ENCODE data around the gene PRICKLE1. TPM values are rescaled to one million over a fixed set of nuclear protein-coding genes. Genes with fewer than 3 reads are reported as not detected.
A peak's percentile ranks its signal among the peaks of the same experiment; 100 is the strongest.

Gene PRICKLE1
- total RNA-seq, 2 experiments from 2014 or later = 0.19 TPM; not detected in 1

- no TSS peak for BruUV-seq (replicated peaks)
- Histone ChIP-seq H2AFZ (ENCODE audit: low read length) (no peak overlapping the region), H3K36me3 (ENCODE audit: insufficient read depth, low read length) (no peaks in the 10 kb centered on the region), H4K20me1 (ENCODE audit: insufficient read depth, low read length) (no peaks in the 10 kb centered on the region), H3K27ac (ENCODE audit: low read depth, low read length, poor library complexity, severe bottlenecking) (no peak overlapping the region), H3K9me2 (ENCODE audit: insufficient read depth, low read length) (no peaks in the 10 kb centered on the region), H3K9me3 (ENCODE audit: low read length) (no peaks in the 10 kb centered on the region), H3K4me1 (ENCODE audit: insufficient read depth, low read length, poor library complexity, severe bottlenecking) (peaks cover 15% of the 10 kb centered on the region), H3K4me3 (ENCODE audit: low read depth, low read length, poor library complexity, severe bottlenecking) (peak overlapping the region; percentile 56), H3K79me2 (ENCODE audit: insufficient read depth, low read depth, low read length) (no peaks in the 10 kb centered on the region), H3K4me2 (ENCODE audit: low read length) (peak overlapping the region; percentile 83)
- TF ChIP-seq EZH2phosphoT487 (IDR thresholded peaks at IDR 0.05; ENCODE audit: borderline replicate concordance, low read depth, low read length) = no peak
- TF ChIP-seq CTCF (conservative IDR thresholded peaks at IDR 0.05; ENCODE audit: low read length) = peak; percentile 39
- intact Hi-C loops (cut with micrococcal nuclease; ENCODE audit: unreplicated experiment) = no loop called here
- peak; percentile 11 for DNase-seq (ENCODE audit: low spot score)
- POLR2A ChIA-PET = no interaction called here
- CTCF ChIA-PET (ENCODE audit: unreplicated experiment) = no interaction called here
Measured at GRCh38 chr12:42588524-42589464, 752 bp downstream of the PRICKLE1 start.

GRCh38 chr12:42587601-42588523, 1.7 kb downstream of the PRICKLE1 start:
- Histone ChIP-seq H3K79me2 (ENCODE audit: insufficient read depth, low read depth, low read length) (no peaks in the 10 kb centered on the region), H3K9me3 (ENCODE audit: low read length) (no peaks in the 10 kb centered on the region), H3K4me1 (ENCODE audit: insufficient read depth, low read length, poor library complexity, severe bottlenecking) (peaks cover 15% of the 10 kb centered on the region), H3K9me2 (ENCODE audit: insufficient read depth, low read length) (no peaks in the 10 kb centered on the region), H3K4me3 (ENCODE audit: low read depth, low read length, poor library complexity, severe bottlenecking) (no peak overlapping the region), H4K20me1 (ENCODE audit: insufficient read depth, low read length) (no peaks in the 10 kb centered on the region), H3K27ac (ENCODE audit: low read depth, low read length, poor library complexity, severe bottlenecking) (no peak overlapping the region), H2AFZ (ENCODE audit: low read length) (no peak overlapping the region), H3K36me3 (ENCODE audit: insufficient read depth, low read length) (no peaks in the 10 kb centered on the region), H3K4me2 (ENCODE audit: low read length) (no peak overlapping the region)
- BruUV-seq (replicated peaks) = no TSS peak
- ChIA-PET POLR2A (interaction anchor here (0.7 kb wide), 1 partner anchor 1957 kb away, joined by 4 read pairs; no protein-coding TSS in a partner anchor), CTCF (ENCODE audit: unreplicated experiment) (no interaction called here)
- TF ChIP-seq CTCF (conservative IDR thresholded peaks at IDR 0.05; ENCODE audit: low read length) (no peak), EZH2phosphoT487 (IDR thresholded peaks at IDR 0.05; ENCODE audit: borderline replicate concordance, low read depth, low read length) (no peak)
- intact Hi-C loops (cut with micrococcal nuclease; ENCODE audit: unreplicated experiment) = no loop called here
- no peak for DNase-seq (ENCODE audit: low spot score)
